ENCODE results near the gene MAFF.
"Not testable (repeated sequence)": the region's sequence is repeated elsewhere in the genome, so short reads cannot be mapped to it uniquely, and the experiment has no call there.

Gene MAFF

DNA sequence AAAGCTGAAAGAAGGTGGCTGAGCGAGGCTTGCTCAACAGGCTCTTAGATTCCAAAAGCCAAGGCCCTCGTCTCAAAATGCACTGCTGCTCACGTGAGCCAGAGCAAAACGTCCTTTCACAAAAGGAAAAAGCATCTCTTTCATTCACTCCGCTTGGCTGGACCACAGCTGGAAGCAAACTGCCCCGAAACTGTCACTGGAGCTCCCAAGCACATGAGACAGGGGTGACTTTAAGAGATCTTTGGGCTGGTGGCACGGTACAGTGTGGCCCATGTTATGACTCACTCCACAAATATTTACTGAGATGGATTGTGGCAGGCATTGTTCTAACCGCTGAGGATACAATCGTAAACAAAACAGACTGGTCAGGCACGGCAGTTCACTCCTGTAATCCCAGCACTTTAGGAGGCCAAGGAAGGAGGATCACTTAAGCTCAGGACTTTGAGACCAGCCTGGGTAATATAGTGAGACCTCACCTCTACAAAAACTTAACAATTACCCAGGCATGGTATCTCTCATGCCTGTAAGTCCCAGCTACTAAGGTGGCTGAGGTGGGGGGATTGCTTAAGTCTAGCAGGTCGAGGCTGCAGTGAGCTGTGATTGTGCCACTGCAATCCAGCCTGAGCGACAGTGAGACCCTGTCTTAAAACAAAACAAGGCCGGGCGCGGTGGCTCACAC, 23.7 kb upstream of the MAFF start:
- DNase-seq (ENCODE audit: low read depth) = no peak
- TF ChIP-seq, protein P1, sequence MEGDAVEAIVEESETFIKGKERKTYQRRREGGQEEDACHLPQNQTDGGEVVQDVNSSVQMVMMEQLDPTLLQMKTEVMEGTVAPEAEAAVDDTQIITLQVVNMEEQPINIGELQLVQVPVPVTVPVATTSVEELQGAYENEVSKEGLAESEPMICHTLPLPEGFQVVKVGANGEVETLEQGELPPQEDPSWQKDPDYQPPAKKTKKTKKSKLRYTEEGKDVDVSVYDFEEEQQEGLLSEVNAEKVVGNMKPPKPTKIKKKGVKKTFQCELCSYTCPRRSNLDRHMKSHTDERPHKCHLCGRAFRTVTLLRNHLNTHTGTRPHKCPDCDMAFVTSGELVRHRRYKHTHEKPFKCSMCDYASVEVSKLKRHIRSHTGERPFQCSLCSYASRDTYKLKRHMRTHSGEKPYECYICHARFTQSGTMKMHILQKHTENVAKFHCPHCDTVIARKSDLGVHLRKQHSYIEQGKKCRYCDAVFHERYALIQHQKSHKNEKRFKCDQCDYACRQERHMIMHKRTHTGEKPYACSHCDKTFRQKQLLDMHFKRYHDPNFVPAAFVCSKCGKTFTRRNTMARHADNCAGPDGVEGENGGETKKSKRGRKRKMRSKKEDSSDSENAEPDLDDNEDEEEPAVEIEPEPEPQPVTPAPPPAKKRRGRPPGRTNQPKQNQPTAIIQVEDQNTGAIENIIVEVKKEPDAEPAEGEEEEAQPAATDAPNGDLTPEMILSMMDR (IDR thresholded peaks at IDR 0.05; ENCODE audit: low read depth, low read length, missing control alignments) = no peak
- in situ Hi-C loops (cut with HindIII; ENCODE audit: low sequenced_read_pairs) = no loop called here
- no peak overlapping the region for H3K4me3 ChIP-seq (ENCODE audit: low read depth, low read length)

DNA sequence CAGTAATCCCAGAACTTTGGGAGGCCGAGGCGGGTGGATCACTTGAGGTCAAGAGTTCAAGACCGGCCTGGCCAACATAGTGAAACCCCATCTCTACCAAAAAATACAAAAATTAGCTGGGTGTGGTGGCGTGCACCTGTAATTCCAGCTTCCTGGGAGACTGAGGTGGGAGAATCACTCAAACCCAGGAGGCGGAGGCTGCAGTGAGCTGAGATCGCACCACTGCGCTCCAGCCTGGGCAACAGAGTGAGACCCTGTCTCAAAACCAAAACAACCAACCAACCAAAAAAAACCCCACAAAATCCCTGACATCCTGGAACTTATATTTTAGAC, 23.2 kb upstream of the MAFF start:
- H3K4me3 ChIP-seq (ENCODE audit: low read depth, low read length); in situ Hi-C loops (cut with HindIII; ENCODE audit: low sequenced_read_pairs); DNase-seq (ENCODE audit: low read depth): not testable (repeated sequence)

GRCh38 chr22:38180841-38181452, 20.8 kb upstream of the MAFF start:
- in situ Hi-C loops (cut with HindIII; ENCODE audit: low sequenced_read_pairs) = no loop called here
- DNase-seq (ENCODE audit: low read depth) = no peak

GRCh38 chr22:38181453-38182200, 20.2 kb upstream of the MAFF start, which contains the start of gene PLA2G6:
PLA2G6 (minus strand) TSS chr22:38181830; CDS start chr22:38169426, 12,404 bp downstream.
- TF ChIP-seq, protein P1 (IDR thresholded peaks at IDR 0.05; ENCODE audit: low read depth, low read length, missing control alignments) = no peak
- peak within 1 kb of the TSS; percentile 50 for H3K4me3 ChIP-seq (ENCODE audit: low read depth, low read length)
- peak; percentile 96 for DNase-seq (ENCODE audit: low read depth)
- in situ Hi-C loops (cut with HindIII; ENCODE audit: low sequenced_read_pairs) = no loop called here

More at GRCh38 chr22:38180841-38181452, 20.8 kb upstream of the MAFF start:
- TF ChIP-seq, protein P1 (IDR thresholded peaks at IDR 0.05; ENCODE audit: low read depth, low read length, missing control alignments) = no peak
- peak overlapping the region; percentile 50 for H3K4me3 ChIP-seq (ENCODE audit: low read depth, low read length)

DNA sequence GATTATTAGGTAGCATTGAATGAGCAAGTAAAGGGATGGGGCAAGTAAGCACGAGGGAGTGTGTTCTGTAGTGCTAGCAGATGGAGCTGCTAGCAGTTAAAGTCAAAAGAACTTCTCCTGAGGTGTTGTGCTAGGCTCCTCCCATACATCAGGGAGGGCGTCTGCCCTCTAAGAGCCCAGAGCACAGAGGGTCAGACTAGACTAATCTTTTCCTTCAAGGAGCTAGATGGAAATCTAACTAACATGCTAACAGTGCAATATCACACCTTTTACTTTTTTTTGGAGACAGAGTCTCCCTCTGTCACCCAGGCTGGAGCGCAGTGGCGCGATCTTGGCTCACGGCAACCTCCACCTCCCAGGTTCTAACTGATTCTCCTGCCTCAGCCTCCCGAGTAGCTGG, 17.0 kb upstream of the MAFF start:
- TF ChIP-seq, protein P1 (IDR thresholded peaks at IDR 0.05; ENCODE audit: low read depth, low read length, missing control alignments) = no peak
- DNase-seq (ENCODE audit: low read depth) = no peak
- H3K4me3 ChIP-seq (ENCODE audit: low read depth, low read length) = no peak overlapping the region
- in situ Hi-C loops (cut with HindIII; ENCODE audit: low sequenced_read_pairs) = no loop called here

DNA sequence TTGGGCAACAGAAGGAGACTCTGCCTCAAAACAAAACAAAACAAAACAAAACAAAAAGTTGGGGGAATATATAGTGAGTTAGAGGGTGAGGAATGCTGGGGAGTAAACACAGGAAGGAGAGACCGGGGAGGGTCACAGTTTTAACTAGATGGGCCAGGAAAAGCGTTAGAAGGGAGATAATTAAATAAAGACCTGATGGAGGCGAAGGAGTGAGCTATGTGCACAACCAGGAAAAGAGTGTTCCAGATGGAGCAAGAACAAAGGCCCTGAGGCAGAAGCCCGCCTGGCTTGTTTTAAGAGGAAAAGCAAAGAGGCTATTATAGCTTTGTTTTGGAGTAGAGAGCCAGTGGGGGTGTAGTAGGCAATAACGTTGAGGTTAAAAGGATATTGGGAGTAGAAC, 15.4 kb upstream of the MAFF start:
- TF ChIP-seq, protein P1 (IDR thresholded peaks at IDR 0.05; ENCODE audit: low read depth, low read length, missing control alignments) = no peak
- no peak for DNase-seq (ENCODE audit: low read depth)
- in situ Hi-C loops (cut with HindIII; ENCODE audit: low sequenced_read_pairs) = no loop called here
- H3K4me3 ChIP-seq (ENCODE audit: low read depth, low read length) = no peak overlapping the region

All from astrocyte of the cerebellum (primary cell).